Esophagus (tissue), 2 donors: Measurements from ENCODE around the gene RNF130. TPM values are rescaled to one million over a fixed set of nuclear protein-coding genes. Genes with fewer than 3 reads are reported as not detected.

Experiments
- H3K27ac ChIP-seq, 2 donors: one replicate each; pipeline ENCODE4 v1.5.1; 2013; ENCODE audit warnings: low read depth in 2 of 2, mild to moderate bottlenecking in 2 of 2, inconsistent platforms in 1 of 2, low read length in 1 of 2, moderate library complexity in 1 of 2
- H3K27me3 ChIP-seq, 2 donors: one replicate each; pipeline ENCODE4 v1.6.1; 2013; ENCODE audit warnings: low read length in 2 of 2, control low read depth in 1 of 2, mild to moderate bottlenecking in 1 of 2; ENCODE audit not compliant: insufficient read depth in 2 of 2, control insufficient read depth in 1 of 2
- H3K36me3 ChIP-seq, 2 donors: one replicate each; pipeline ENCODE4 v1.6.1; 2013; ENCODE audit warnings: low read length in 1 of 2; ENCODE audit not compliant: control insufficient read depth in 2 of 2, insufficient read depth in 2 of 2
- H3K4me1 ChIP-seq, 2 donors: one replicate each; pipeline ENCODE4 v1.6.1; 2013; ENCODE audit warnings: low read length in 1 of 2; ENCODE audit not compliant: control insufficient read depth in 2 of 2, insufficient read depth in 2 of 2
- H3K4me3 ChIP-seq, 2 donors: one replicate each; pipeline ENCODE4 v1.5.1; 2013; ENCODE audit warnings: low read length in 2 of 2, mild to moderate bottlenecking in 2 of 2, low read depth in 1 of 2, moderate library complexity in 1 of 2
- H3K9me3 ChIP-seq, 2 donors: one replicate each; pipeline ENCODE4 v1.6.1; 2013; ENCODE audit warnings: mild to moderate bottlenecking in 2 of 2, low read depth in 1 of 2, low read length in 1 of 2, moderate library complexity in 1 of 2; ENCODE audit not compliant: control insufficient read depth in 2 of 2, insufficient read depth in 1 of 2
- WGBS, 2 donors: extraction: QIAGEN DNeasy Blood & Tissue Kit; methylation state at CpG; one replicate each; pipeline ENCODE4 v1.1.7; 2013; 5-methylcytosine and 5-hydroxymethylcytosine counted together
- polyA plus RNA-seq, 2 donors: library from polyadenylated mRNA; stranded (reverse); fragments of 200-250 nt; gene quantifications; one replicate each; pipeline ENCODE4 v1.2.3, GENCODE V29; 2013
- donor health status: healthy with polysubstance abuse.
- donor health status: Bipolar disorder and iron deficiency.

RNF130 gene
- polyA plus RNA-seq, 2 donors, result 6.1 to 13.2 TPM

DNA sequence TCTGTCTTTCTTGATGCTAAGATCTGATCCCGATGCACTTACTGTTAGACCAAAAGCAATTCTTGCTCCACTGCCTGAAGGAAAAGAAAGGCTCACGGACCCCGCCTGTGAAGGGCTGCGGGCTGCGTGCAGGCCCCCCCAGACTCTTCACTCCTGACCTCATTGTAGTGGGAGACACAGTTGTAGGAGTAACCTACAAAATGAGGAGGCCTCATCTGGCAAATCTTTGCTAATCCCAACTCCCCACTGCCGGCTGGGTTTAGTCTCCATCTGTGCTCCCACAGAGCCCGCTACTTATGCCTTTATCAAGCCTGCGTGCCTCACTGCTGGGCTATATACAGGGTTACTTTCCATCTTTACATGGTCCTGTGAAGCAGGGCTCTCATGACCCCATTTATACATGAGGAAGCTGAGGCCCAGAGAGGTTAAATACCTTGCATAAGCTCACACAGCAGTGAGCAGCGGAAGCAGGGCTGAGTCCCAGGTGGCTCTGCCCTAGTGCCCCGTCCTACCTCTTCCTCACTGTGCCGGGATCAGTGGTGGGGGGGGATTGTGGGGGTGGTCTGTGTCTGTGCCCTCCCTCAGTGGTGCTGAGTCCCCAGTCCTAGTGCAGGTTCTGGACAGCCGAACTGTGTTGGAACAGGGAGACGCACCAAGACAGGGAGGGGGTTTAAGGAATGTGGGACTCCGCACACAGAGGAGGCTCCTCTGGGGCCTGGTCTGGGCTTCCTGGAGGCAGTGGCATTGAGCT is 43.9 kb upstream of the RNF130 start:
- H3K36me3 ChIP-seq, result no peaks in the 10 kb centered on the region
- no peak overlapping the region for H3K4me3 ChIP-seq
- H3K4me1 ChIP-seq, result no peaks in the 10 kb centered on the region
- 84 to 89% methylated on average over 13 to 14 of the region's 14 CpGs for WGBS, 2 donors
- H3K9me3 ChIP-seq, result no peaks in the 10 kb centered on the region
- H3K27ac ChIP-seq, result no peak overlapping the region
- H3K27me3 ChIP-seq, result peaks cover 0 to 2% of the 10 kb centered on the region in 2 donors

GRCh38 chr5:180114304-180115003 is 42.9 kb upstream of the RNF130 start:
- Histone ChIP-seq H3K4me3 (no peak overlapping the region), H3K27me3 (no peaks in the 10 kb centered on the region), H3K4me1 (no peaks in the 10 kb centered on the region), H3K27ac (no peak overlapping the region), H3K9me3 (no peaks in the 10 kb centered on the region), H3K36me3 (no peaks in the 10 kb centered on the region)
- WGBS, 2 donors, result 88 to 90% methylated on average over 23 of the region's 23 CpGs

DNA sequence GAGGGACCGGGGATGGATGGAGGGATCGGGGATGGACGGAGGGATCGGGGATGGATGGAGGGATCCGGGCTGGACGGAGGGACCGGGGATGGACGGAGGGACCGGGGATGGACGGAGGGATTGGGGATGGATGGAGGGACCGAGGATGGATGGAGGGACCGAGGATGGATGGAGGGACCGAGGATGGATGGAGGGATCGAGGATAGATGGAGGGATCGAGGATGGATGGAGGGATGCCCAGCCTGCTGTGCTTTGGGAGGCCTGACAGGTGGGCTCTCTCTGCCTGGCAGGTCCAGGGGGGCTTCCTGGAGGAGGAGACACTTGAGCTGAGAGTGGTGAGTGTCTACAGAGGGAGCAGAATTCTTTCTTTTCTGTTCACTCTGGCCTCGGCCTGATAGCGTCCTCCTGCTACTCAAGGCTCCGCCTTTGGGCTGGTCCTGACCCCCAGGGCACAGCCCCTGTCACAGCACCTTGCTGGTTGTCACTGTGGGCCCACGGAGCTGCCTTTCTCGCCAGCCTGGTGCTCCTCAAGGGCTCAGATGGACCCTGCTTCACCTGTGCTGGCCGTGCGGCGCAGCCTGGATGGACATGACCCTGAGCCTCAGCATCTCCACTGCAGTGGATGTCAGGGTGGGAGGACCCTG is 42.2 kb upstream of the RNF130 start:
- H3K36me3 ChIP-seq, result no peaks in the 10 kb centered on the region
- no peaks in the 10 kb centered on the region for H3K9me3 ChIP-seq
- no peak overlapping the region for H3K27ac ChIP-seq
- H3K27me3 ChIP-seq, result no peaks in the 10 kb centered on the region
- H3K4me3 ChIP-seq, result no peak overlapping the region
- 88 to 90% methylated on average over 22 to 23 of the region's 23 CpGs for WGBS, 2 donors
- H3K4me1 ChIP-seq, result no peaks in the 10 kb centered on the region

DNA sequence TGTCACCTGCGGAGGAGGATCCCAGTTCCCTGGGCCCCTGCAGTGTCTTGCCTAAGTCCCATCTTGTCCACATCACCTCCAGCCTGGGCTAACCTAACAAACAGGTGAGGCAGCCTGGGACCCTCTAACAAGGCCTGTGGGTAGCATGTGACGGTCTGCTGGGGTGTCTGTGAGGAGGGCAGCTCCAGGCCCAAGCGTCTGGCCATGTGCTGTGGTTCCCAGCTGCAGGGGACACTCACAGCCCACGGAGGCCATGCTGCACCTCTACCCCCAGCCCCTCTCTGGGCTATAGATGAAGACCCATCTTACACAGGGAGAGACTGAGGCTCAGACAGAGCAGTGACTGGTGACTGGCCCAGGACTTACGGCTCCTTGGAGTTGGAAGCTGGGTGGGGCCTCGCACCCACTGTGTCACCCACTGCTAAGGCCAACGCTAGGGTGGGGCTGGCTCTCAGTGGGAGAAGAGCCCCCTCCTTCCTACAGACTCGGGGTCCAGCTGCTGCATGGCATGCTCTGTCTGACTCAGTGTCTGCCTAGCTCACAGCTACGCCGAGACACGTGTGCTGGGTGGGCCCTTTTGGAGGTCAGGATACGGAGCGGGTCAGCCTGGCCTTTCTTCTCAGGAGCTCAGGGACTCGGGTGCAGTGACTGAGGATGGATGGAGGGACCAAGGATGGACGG is 40.8 kb upstream of the RNF130 start:
- no peaks in the 10 kb centered on the region for H3K36me3 ChIP-seq
- no peak overlapping the region for H3K4me3 ChIP-seq
- peaks cover 0 to 3% of the 10 kb centered on the region in 2 donors for H3K9me3 ChIP-seq
- no peaks in the 10 kb centered on the region for H3K27me3 ChIP-seq
- H3K27ac ChIP-seq, result no peak overlapping the region
- no peaks in the 10 kb centered on the region for H3K4me1 ChIP-seq
- 81 to 85% methylated on average over 15 of the region's 15 CpGs for WGBS, 2 donors

DNA sequence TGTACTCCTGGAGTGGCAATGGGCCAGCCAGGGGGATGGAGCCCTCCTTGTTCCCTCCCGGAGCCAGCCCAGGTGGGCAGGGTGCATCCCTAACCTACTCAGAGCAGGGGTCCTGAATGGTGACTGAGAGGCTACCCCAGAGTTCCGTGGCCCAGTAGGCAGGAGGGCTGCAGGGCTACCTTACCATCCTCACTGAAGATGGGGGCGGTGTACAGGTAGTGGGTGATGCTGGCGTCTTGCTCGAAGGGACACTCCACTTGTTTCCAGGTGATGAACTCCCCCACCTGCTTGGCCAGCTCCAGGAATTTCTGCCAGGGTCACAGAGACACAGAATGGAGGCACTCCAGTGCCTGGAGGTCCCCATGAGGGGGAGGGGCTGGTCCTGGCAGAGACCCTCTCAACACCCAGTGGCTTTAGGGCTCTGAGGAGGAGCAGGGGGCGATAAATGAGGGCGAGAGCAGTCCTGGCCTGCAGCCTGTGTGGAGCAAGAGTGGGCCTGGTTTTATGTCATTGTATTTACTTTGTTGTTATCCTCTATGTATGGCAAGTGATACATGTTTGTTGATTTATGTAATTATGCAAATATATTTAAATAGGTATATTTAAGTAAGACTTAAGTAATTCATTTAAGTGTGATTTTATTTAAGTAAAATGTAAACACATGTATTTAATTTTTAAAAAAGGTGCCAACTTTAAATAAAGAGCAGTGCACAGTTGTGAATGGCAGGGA is 39.9 kb upstream of the RNF130 start:
- H3K27ac ChIP-seq, result no peak overlapping the region
- H3K9me3 ChIP-seq, result peaks cover 0 to 3% of the 10 kb centered on the region in 2 donors
- no peak overlapping the region for H3K4me3 ChIP-seq
- 85 to 89% methylated on average over 7 of the region's 7 CpGs for WGBS, 2 donors
- no peaks in the 10 kb centered on the region for H3K27me3 ChIP-seq
- H3K4me1 ChIP-seq, result no peaks in the 10 kb centered on the region
- H3K36me3 ChIP-seq, result no peaks in the 10 kb centered on the region

DNA sequence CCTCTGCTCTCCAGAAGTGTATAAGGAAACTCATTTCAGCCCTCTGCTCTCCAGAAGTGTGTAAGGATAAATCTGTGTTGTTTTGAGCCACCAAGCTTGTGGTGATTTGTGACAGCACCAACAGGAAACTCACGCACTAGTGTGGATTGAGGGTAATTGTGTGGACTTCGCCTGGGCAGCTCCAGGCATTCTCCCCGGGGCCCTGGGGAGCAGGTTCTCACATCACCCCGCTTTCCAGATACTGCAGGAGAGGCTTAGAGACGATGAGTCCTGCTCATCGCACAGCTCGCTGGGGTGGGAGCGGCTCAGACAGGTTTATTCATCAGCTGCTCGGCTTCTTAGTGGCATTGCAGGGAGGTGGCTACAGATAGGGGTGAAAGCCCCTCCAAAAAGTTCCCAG is 38.4 kb upstream of the RNF130 start:
- Histone ChIP-seq H3K36me3 (no peaks in the 10 kb centered on the region), H3K27me3 (no peaks in the 10 kb centered on the region), H3K27ac (no peak overlapping the region), H3K9me3 (peaks cover 0 to 6% of the 10 kb centered on the region in 2 donors), H3K4me1 (no peaks in the 10 kb centered on the region), H3K4me3 (no peak overlapping the region)
- WGBS, 2 donors, result 66 to 74% methylated on average over 9 of the region's 9 CpGs

DNA sequence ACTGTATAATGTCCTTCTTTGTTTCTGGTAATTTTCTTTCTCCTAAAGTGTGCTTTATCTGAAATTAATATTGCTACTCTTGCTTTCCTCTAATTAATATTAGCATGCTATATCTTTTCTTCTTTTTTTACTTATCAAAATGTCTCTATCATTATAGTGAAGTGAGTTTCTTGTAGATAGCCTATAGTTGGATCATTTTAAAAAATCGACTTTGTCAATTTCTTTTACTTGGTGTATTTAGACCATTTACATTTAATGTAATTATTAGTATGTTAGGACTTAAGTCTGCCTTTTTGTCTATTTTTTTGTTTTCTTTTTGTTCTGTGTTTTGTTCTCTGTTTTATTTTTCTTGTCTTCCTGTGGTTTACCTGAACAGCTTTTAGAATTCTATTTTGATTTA is 35.4 kb upstream of the RNF130 start:
- H3K4me1 ChIP-seq, result no peaks in the 10 kb centered on the region
- no peaks in the 10 kb centered on the region for H3K36me3 ChIP-seq
- 89 to 94% methylated on average over 1 of the region's 1 CpG for WGBS, 2 donors
- no peaks in the 10 kb centered on the region for H3K27me3 ChIP-seq
- H3K9me3 ChIP-seq, result peaks cover 0 to 6% of the 10 kb centered on the region in 2 donors
- H3K27ac ChIP-seq, result no peak overlapping the region
- no peak overlapping the region for H3K4me3 ChIP-seq

DNA sequence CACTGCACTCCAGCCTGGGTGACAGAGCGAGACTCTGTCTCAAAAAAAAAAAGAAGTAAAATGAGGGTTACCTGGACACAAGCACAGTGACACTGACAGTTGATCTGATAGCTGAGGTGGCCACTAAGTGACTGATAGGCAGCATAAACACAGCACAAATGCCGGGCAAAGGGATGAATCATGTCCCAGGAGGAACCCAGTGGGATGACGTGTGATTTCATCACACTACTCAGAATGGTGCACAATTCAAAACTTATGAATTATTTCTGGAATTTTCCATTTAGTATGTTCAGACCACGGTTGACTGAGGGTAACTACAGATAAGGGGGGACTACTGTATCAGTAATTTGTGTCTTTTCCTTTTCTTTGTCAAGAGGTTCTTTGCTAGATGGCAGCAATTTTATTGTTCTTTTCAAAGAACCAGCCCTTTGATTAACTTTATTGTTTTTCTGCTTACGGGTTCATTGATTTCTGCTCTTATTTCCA is 34.3 kb upstream of the RNF130 start:
- H3K9me3 ChIP-seq, result peaks cover 0 to 6% of the 10 kb centered on the region in 2 donors
- peaks cover 0 to 2% of the 10 kb centered on the region in 2 donors for H3K27me3 ChIP-seq
- no peak overlapping the region for H3K27ac ChIP-seq
- 79 to 80% methylated on average over 5 of the region's 5 CpGs for WGBS, 2 donors
- no peak overlapping the region for H3K4me3 ChIP-seq
- no peaks in the 10 kb centered on the region for H3K4me1 ChIP-seq
- H3K36me3 ChIP-seq, result no peaks in the 10 kb centered on the region

GRCh38 chr5:180104168-180104530 is 32.6 kb upstream of the RNF130 start:
- Histone ChIP-seq H3K27ac (no peak overlapping the region), H3K4me1 (no peaks in the 10 kb centered on the region), H3K27me3 (peaks cover 0 to 2% of the 10 kb centered on the region in 2 donors), H3K4me3 (no peak overlapping the region), H3K36me3 (no peaks in the 10 kb centered on the region), H3K9me3 (peaks cover 0 to 6% of the 10 kb centered on the region in 2 donors)
- WGBS, 2 donors, result 85 to 88% methylated on average over 3 of the region's 3 CpGs
